Skeletal muscle satellite cell (primary cell): ENCODE measurements around the gene MIDN.

Source experiments
- H3K27me3 ChIP-seq: 2 replicates; pipeline ENCODE4 v1.7.0; 2013; ENCODE audit warnings: low read length; ENCODE audit not compliant: control insufficient read depth, insufficient read depth
- H3K36me3 ChIP-seq: 2 replicates; pipeline ENCODE4 v1.7.0; 2013; ENCODE audit warnings: mild to moderate bottlenecking, control low read depth, low read length; ENCODE audit not compliant: insufficient read depth
- H3K4me1 ChIP-seq: 2 replicates; pipeline ENCODE4 v1.7.0; 2013; ENCODE audit warnings: low read length; ENCODE audit not compliant: control insufficient read depth, insufficient read depth
- H3K4me2 ChIP-seq: 2 replicates; pipeline ENCODE4 v1.7.0; 2013; ENCODE audit warnings: mild to moderate bottlenecking, low read length
- H3K4me3 ChIP-seq: 2 replicates; pipeline ENCODE4 v1.7.0; 2013; ENCODE audit warnings: low read length
- H3K9ac ChIP-seq: 2 replicates; pipeline ENCODE4 v1.7.0; 2013; ENCODE audit warnings: mild to moderate bottlenecking, low read depth, low read length, moderate library complexity
- H3K9me3 ChIP-seq: replicated peaks from 2 replicates; pipeline ENCODE4 v1.7.0; 2013; ENCODE audit warnings: mild to moderate bottlenecking, control low read depth, low read length

MIDN gene

GRCh38 chr19:1272423-1273262 lies 24.3 kb downstream of the MIDN start:
- H3K4me2 ChIP-seq, result peak overlapping the region; percentile 100
- peaks cover 75% of the 10 kb centered on the region for H3K4me1 ChIP-seq
- H3K27me3 ChIP-seq, result no peaks in the 10 kb centered on the region
- H3K4me3 ChIP-seq, result peak overlapping the region; percentile 83
- no peaks in the 10 kb centered on the region for H3K9me3 ChIP-seq
- no peak overlapping the region for H3K9ac ChIP-seq
- peaks cover 51% of the 10 kb centered on the region for H3K36me3 ChIP-seq

GRCh38 chr19:1273263-1274041 lies 25.1 kb downstream of the MIDN start:
- H3K9ac ChIP-seq, result no peak overlapping the region
- peaks cover 67% of the 10 kb centered on the region for H3K4me1 ChIP-seq
- no peaks in the 10 kb centered on the region for H3K27me3 ChIP-seq
- H3K4me2 ChIP-seq, result peak overlapping the region; percentile 96
- H3K36me3 ChIP-seq, result peaks cover 51% of the 10 kb centered on the region
- H3K4me3 ChIP-seq, result no peak overlapping the region
- H3K9me3 ChIP-seq, result no peaks in the 10 kb centered on the region

- Histone ChIP-seq H3K36me3 (peaks cover 58% of the 10 kb centered on the region), H3K4me3 (peak overlapping the region; percentile 76), H3K27me3 (no peaks in the 10 kb centered on the region), H3K9me3 (no peaks in the 10 kb centered on the region), H3K4me1 (peaks cover 63% of the 10 kb centered on the region), H3K9ac (peak overlapping the region; percentile 92), H3K4me2 (peak overlapping the region; percentile 96)
Observed at GRCh38 chr19:1274081-1274851, 25.9 kb downstream of the MIDN start.

- H3K36me3 ChIP-seq, result peaks cover 62% of the 10 kb centered on the region
- H3K9ac ChIP-seq, result peak overlapping the region; percentile 92
- H3K4me1 ChIP-seq, result peaks cover 61% of the 10 kb centered on the region
- H3K4me2 ChIP-seq, result peak overlapping the region; percentile 96
- no peaks in the 10 kb centered on the region for H3K9me3 ChIP-seq
- H3K27me3 ChIP-seq, result no peaks in the 10 kb centered on the region
- peak overlapping the region; percentile 76 for H3K4me3 ChIP-seq
Observed at GRCh38 chr19:1274852-1275259, 26.5 kb downstream of the MIDN start.

GRCh38 chr19:1275260-1275975 lies 27.0 kb downstream of the MIDN start, which contains the start of gene FAM174C:
FAM174C (plus strand) TSS chr19:1275530; CDS start chr19:1275550, 20 bp downstream.
- no peaks in the 10 kb centered on the region for H3K27me3 ChIP-seq
- H3K4me3 ChIP-seq, result peak within 1 kb of the TSS; percentile 76
- peak within 1 kb of the TSS; percentile 92 for H3K9ac ChIP-seq
- no peaks in the 10 kb centered on the region for H3K9me3 ChIP-seq
- H3K36me3 ChIP-seq, result peaks cover 66% of the 10 kb centered on the region
- H3K4me1 ChIP-seq, result peaks cover 56% of the 10 kb centered on the region
- peak within 1 kb of the TSS; percentile 96 for H3K4me2 ChIP-seq

GRCh38 chr19:1275976-1276627 lies 27.7 kb downstream of the MIDN start:
- H3K36me3 ChIP-seq, result peaks cover 62% of the 10 kb centered on the region

GRCh38 chr19:1276628-1277022 lies 28.2 kb downstream of the MIDN start:
- H3K36me3 ChIP-seq, result peaks cover 57% of the 10 kb centered on the region
- no peaks in the 10 kb centered on the region for H3K27me3 ChIP-seq
- no peaks in the 10 kb centered on the region for H3K9me3 ChIP-seq
- H3K4me3 ChIP-seq, result peak overlapping the region; percentile 76
- H3K4me2 ChIP-seq, result peak overlapping the region; percentile 96
- H3K4me1 ChIP-seq, result peaks cover 43% of the 10 kb centered on the region
- peak overlapping the region; percentile 92 for H3K9ac ChIP-seq

More at GRCh38 chr19:1275976-1276627, 27.7 kb downstream of the MIDN start:
- no peaks in the 10 kb centered on the region for H3K27me3 ChIP-seq
- peak overlapping the region; percentile 92 for H3K9ac ChIP-seq
- H3K4me1 ChIP-seq, result peaks cover 49% of the 10 kb centered on the region
- peak overlapping the region; percentile 96 for H3K4me2 ChIP-seq
- H3K4me3 ChIP-seq, result peak overlapping the region; percentile 76
- H3K9me3 ChIP-seq, result no peaks in the 10 kb centered on the region

- Histone ChIP-seq H3K36me3 (peaks cover 53% of the 10 kb centered on the region), H3K9me3 (no peaks in the 10 kb centered on the region), H3K27me3 (no peaks in the 10 kb centered on the region), H3K4me1 (peaks cover 39% of the 10 kb centered on the region), H3K9ac (no peak overlapping the region), H3K4me3 (no peak overlapping the region), H3K4me2 (peak overlapping the region; percentile 96)
Observed at GRCh38 chr19:1277061-1277460, 28.7 kb downstream of the MIDN start.

GRCh38 chr19:1278074-1278473 lies 29.7 kb downstream of the MIDN start:
- Histone ChIP-seq H3K4me2 (no peak overlapping the region), H3K9me3 (no peaks in the 10 kb centered on the region), H3K9ac (no peak overlapping the region), H3K36me3 (peaks cover 42% of the 10 kb centered on the region), H3K27me3 (peaks cover 4% of the 10 kb centered on the region), H3K4me1 (peaks cover 30% of the 10 kb centered on the region), H3K4me3 (no peak overlapping the region)
